HG03469 (cell line): Measurements from ENCODE around the gene ARHGAP26.

Experiments used
- ATAC-seq: cut with Tn5 transposase; IDR thresholded peaks from one replicate; pipeline ENCODE4 v1.9.1; 2021; ENCODE audit warnings: mild to moderate bottlenecking, moderate library complexity, moderate number of reproducible peaks; ENCODE audit not compliant: unreplicated experiment

ARHGAP26 gene

DNA sequence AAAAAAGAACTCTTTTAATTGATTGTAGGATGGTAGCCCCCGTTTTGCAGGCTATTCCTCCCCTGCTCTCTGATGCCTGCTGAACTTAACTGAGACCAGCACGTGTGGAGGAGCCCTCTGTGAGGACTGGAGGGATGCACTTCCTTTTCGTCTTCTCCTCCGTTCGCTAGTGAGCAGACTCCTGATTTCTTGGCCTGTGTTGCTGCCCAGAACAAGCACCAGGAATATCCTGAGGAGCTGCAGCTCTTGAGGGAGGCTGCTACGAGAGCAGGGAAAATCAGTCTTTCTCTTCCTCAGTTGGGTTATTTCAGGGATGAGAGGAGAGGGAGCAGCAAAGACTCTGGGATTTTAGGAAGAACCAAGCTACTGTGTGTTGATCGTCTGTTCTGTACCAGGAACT lies 74.7 kb downstream of the ARHGAP26 start:
- no peak for ATAC-seq

DNA sequence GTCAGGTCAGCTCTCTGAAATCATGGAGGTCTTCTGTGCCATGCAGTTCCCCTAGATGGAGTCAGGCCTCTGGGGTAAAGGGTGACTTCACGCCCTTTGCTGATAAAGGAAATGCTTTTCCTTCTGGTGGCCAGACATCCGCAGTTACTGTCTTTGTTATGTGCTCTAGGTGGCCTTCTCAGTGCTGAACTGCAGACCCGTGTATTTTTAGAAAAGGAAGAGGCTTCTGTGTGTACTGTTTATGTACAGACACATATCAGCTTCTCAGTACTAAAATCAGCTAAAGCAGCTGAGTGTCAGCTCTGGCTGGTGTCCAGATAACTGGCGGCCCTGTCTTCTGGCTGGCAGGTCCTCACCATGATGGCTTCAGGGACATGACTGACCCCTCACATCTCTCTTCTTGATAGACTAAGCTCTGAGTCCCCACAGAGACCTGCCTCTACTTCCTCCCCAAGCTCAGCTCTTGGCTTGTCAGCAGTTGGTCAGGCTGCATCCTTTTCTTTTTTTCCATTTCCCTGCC lies 75.3 kb downstream of the ARHGAP26 start:
- ATAC-seq: peak; percentile 19

GRCh38 chr5:142845954-142846398 lies 75.8 kb downstream of the ARHGAP26 start:
- ATAC-seq: peak; percentile 49

- ATAC-seq: no peak
These were observed 76.2 kb downstream of the ARHGAP26 start for GRCh38 chr5:142846406-142846805.

DNA sequence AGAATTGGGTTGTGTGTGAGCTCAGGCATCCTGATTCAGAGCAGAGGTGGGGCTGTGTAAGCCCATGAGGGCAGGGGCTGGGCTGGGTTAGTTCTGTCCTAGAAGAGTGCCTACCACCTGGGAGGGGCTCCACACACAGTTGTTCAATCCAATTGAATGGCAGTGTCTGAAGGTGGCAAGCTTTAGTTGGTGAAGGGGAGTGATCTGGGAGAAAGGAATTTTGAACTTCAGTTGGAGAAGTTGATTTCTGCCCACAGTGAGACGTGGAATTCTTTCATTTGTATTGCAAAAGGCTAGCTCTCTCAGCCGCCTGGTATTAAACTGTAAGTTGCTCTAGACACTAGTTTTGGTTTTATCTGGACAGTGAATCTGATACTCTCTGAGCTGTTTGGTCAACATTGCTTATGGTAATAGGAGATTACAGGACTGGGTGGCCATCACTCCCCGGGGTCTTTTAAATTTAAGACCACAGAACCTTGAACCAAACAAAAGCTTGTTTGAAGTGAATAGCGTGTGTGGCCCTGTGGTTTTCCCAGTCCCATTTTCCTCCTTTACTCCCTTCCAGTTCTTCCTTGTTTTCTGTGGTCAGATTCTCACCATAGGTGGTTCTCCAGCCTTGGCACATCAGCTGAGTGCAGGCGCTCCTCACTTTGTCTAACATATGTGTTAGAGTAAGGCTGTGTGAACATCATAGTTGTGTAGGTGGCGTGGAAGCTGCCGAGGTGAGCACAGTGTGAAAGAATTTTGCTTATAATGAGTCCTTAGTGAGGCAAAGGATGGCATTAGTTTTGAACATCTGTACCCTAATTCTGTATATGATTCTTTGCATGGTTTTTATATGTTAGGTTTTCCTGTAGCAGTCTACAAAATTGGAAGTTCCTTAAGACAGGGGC lies 78.0 kb downstream of the ARHGAP26 start:
- no peak for ATAC-seq

DNA sequence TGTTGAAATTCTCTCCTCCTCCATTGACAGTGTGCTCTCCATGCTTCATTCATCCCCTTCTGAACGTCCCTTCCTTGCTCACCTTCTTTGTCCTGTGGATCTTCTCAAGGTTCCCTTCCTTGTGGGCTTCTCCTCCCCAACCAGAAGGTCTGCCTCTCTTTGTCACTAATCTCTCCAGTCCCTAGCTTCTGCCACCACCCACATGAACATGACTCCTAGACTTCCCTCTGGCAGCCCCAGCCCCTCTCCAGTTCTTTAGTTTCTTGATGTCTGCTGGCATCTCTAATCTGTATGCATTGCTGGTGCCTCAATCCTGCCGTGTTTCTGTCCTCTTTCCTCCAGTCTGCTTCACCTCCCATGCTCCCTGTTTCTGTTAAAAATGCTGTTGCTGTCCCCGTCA lies 79.3 kb downstream of the ARHGAP26 start:
- no peak for ATAC-seq

GRCh38 chr5:142849880-142850279 lies 79.7 kb downstream of the ARHGAP26 start:
- ATAC-seq: no peak

DNA sequence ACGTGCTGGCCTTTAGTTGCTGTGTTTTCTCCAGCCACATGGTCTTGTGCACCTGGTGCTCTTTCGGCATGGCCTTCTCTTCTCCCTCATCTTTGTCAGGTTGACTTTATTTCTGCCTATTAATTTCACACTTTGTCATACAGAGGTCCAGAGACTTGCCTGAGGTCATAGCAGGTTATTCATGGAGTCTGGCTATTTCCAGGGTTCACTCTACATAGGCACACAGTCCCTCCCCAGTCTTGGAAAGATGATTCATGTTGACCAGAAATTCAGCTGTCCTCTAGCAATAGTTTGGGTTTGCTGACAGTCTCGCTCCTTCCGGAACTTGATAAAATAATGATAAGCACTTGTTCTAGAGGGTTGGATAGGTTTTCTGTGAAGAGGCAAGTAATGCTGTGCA lies 81.6 kb downstream of the ARHGAP26 start:
- no peak for ATAC-seq

GRCh38 chr5:142852416-142853198 lies 82.4 kb downstream of the ARHGAP26 start:
- ATAC-seq: no peak

GRCh38 chr5:142853682-142854081 lies 83.5 kb downstream of the ARHGAP26 start:
- ATAC-seq: no peak

DNA sequence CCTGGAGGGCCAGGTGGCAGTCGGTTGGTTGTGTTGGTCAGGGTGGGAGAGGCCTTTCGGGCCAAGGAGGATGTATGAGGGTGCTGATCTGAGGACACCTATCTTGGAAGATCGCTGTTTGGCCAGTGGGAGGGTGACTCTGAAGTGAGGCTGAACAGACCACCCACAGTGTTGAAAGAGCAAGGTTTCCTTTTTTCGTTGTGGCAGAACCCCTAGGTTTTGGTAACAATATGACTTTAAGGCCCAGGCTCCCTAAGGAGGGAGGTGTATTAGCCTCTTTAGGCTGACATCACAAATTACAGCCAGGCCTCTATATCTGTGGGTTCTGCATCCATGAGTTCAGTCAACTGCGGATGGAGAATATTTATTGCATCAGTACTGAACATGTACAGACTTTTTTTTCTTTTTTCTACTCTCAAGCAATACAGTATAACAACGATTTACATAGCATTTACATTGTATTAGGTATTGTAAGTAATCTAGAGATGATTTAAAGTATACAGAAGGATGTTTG lies 86.1 kb downstream of the ARHGAP26 start:
- ATAC-seq: no peak

- ATAC-seq: no peak
These were observed 87.2 kb downstream of the ARHGAP26 start for GRCh38 chr5:142857405-142857804.

DNA sequence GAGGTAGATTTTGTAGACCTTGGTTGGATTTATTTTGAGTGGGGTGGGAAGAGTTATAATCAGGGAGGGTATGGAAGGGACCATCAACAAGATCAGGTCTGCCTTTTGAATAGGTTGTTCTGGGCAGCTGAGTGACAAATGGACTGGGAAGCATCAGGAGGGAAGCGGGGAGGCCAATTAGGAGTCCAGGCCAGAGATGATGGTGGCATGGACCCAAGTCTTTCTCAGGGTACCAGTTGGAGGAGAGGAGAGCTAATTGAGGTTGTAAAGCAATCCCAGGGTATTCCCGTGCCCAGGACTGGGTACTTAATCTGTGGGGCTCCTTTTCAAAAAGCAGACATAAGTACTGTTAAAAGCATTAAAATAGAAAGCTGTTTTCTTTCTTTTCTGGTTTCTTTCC lies 88.9 kb downstream of the ARHGAP26 start:
- ATAC-seq: no peak

DNA sequence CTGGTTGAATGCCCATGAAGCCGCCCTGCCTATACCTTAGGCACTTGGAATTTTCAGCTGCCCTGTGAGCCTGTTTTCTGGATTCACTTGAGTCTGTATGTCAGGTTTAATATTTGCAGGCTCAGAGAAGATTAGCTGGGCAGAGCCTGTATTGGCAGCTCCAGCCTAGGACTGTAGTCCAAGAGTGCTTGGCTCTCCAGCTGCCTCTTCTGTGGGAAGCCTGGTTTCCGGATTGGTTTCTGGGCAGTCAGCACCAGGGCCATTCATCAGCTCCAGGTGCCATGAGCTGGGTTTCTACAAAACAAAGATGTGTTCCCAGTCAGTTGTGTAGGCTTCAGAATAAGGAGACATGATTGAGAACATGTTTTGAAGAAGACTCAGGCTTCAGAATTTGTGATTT lies 90.1 kb downstream of the ARHGAP26 start:
- ATAC-seq: no peak

- no peak for ATAC-seq
These were observed 90.8 kb downstream of the ARHGAP26 start for GRCh38 chr5:142861011-142861410.

GRCh38 chr5:142862594-142862993 lies 92.4 kb downstream of the ARHGAP26 start:
- ATAC-seq: no peak

- no peak for ATAC-seq
These were observed 93.7 kb downstream of the ARHGAP26 start for GRCh38 chr5:142863856-142864255.

DNA sequence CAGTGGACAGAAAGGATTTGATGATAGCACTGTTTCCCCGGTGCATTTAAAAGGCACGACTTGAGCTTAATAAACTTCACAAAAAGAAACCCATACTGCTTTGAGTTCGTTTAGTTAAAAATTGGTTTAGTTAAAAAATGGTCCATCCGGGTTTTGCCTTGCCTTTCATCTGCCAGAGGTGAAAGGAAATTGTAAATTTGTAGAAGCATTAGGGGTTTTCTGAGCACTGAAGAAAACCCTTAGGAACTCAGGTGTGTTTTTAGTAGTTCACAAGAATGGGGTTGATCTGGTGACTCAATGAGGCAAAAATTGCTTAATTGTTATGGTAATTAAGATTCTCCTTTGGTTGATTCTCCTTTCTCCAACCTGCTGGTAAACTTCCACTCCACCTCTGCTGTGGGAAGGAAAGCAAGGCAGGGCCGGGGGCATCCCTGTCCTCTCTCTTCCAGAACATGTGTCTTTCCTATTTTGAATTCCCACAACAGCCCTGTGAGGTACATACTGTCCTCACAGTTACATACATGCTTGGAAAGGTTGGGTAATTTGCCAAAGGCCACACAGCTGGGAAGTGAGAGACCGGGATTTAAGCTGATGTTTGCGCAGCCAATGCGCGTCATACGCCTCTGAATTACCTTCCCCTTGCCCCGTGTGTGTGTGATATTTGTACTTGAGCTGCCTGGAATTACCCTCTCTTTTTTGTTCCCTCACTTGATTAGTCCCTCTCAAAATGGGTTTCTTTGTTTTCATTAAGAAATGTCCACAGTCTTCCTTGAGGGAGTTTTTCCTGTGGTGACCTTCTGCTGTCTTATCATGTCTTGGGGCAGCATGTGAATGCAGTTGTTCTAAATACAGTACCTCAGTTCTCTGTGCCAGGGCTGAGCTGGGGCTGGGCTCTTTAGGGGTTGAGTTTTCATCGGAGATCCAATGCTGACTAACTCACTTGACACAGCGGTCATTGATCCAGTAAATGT lies 94.4 kb downstream of the ARHGAP26 start:
- ATAC-seq: no peak

DNA sequence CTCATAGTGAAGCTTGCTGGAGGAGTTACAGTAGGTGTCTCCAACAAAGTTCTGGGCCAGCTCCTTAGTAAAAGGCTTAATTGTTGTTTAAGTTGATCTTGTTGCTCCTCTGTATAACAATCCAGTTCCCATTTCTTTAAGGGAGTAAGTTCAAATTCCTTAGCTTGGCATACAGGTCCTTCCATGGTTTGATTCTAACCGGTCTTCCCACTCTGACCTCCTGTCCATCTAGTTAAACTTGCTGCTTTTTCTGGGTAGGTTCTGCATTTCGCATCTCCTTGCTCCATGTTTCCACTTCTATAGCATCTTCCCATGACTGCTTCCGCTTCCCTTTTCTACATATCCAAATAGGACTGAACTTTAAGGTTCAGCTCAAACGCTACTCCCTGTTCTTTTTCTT lies 95.5 kb downstream of the ARHGAP26 start:
- ATAC-seq: no peak

DNA sequence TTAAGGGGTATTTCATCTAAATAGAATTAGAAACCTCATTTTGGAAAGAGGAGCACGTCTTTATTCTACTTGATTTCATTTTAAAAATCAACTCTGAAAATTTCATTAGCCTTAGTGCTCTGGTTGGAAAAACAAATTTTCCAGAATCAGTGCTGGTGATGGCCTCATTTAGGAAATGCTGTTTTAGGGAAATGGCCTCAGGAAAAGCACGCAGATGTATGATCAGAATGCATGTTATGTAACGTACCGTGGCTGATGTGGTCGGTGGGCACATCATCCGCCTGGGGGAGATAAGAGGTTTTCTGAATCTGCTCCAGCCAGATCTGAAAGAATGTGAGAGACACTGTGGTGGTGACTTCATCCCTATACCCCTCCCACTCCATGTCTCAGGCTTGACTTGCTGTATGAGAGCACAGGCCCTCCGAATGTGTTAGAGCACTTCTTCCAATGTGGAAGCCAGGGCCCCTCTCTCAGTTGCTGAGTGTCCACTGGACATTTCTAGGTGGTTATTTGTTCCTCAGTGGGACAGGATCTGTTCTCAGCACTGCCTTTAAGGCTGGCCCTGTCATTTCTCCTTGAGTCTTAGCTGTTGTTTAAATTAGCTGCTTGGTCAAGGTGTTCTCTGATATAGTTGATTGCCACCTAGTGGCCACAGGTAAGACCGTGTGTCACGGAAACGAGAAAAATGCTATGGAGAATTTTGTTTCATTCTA lies 96.5 kb downstream of the ARHGAP26 start:
- ATAC-seq: peak; percentile 44
